ENCODE data around the gene HAS3.
"Not testable (repeated sequence)": the region's sequence is repeated elsewhere in the genome, so short reads cannot be mapped to it uniquely, and the experiment has no call there.

Gene HAS3

GRCh38 chr16:69132424-69133252 lies 27.2 kb downstream of the HAS3 start, which contains the start of the genes CHTF8 and UTP4:
TSS of gene CHTF8 (minus strand) at chr16:69132588. CDS start at chr16:69121458, 11,130 bp downstream.
TSS of gene UTP4 (plus strand) at chr16:69132649. CDS start at chr16:69133460, 811 bp downstream.
- H3K27ac Mint-ChIP-seq = peak within 1 kb of the TSS; percentile 91
- peak within 1 kb of the TSS; percentile 96 for H3K4me3 Mint-ChIP-seq
- H3K4me1 Mint-ChIP-seq (ENCODE audit: low read depth) = peaks cover 39% of the 10 kb centered on the region
- H3K27me3 Mint-ChIP-seq (ENCODE audit: low read depth) = no peaks in the 10 kb centered on the region
- peaks cover 37% of the 10 kb centered on the region for H3K36me3 Mint-ChIP-seq (ENCODE audit: low read depth)
- no peaks in the 10 kb centered on the region for H3K9me3 Mint-ChIP-seq
- DNase-seq (ENCODE audit: low spot score) = peak; percentile 89

- DNase-seq (ENCODE audit: low spot score) = no peak
- Mint-ChIP-seq H3K9me3 (no peaks in the 10 kb centered on the region), H3K4me3 (peak overlapping the region; percentile 96), H3K27me3 (ENCODE audit: low read depth) (no peaks in the 10 kb centered on the region), H3K27ac (peak overlapping the region; percentile 90), H3K36me3 (ENCODE audit: low read depth) (peaks cover 42% of the 10 kb centered on the region), H3K4me1 (ENCODE audit: low read depth) (peaks cover 39% of the 10 kb centered on the region)
These were observed 28.0 kb downstream of the HAS3 start for GRCh38 chr16:69133373-69133954.

GRCh38 chr16:69138608-69139007 lies 33.2 kb downstream of the HAS3 start:
- no peak overlapping the region for H3K27ac Mint-ChIP-seq
- peaks cover 58% of the 10 kb centered on the region for H3K36me3 Mint-ChIP-seq (ENCODE audit: low read depth)
- H3K4me1 Mint-ChIP-seq (ENCODE audit: low read depth) = peaks cover 14% of the 10 kb centered on the region
- H3K27me3 Mint-ChIP-seq (ENCODE audit: low read depth) = no peaks in the 10 kb centered on the region
- no peaks in the 10 kb centered on the region for H3K9me3 Mint-ChIP-seq
- H3K4me3 Mint-ChIP-seq = no peak overlapping the region
- DNase-seq (ENCODE audit: low spot score) = no peak

- Mint-ChIP-seq H3K36me3 (ENCODE audit: low read depth) (peaks cover 53% of the 10 kb centered on the region), H3K27ac (peak overlapping the region; percentile 8)
- not testable (repeated sequence) for DNase-seq (ENCODE audit: low spot score); H3K4me3 Mint-ChIP-seq; H3K9me3 Mint-ChIP-seq; H3K4me1 Mint-ChIP-seq (ENCODE audit: low read depth); H3K27me3 Mint-ChIP-seq (ENCODE audit: low read depth)
These were observed 34.0 kb downstream of the HAS3 start for GRCh38 chr16:69139464-69139863.

GRCh38 chr16:69141014-69141413 lies 35.6 kb downstream of the HAS3 start:
- peaks cover 1% of the 10 kb centered on the region for H3K4me1 Mint-ChIP-seq (ENCODE audit: low read depth)
- H3K27me3 Mint-ChIP-seq (ENCODE audit: low read depth) = no peaks in the 10 kb centered on the region
- H3K36me3 Mint-ChIP-seq (ENCODE audit: low read depth) = peaks cover 58% of the 10 kb centered on the region

GRCh38 chr16:69141936-69142335 lies 36.5 kb downstream of the HAS3 start:
- peaks cover 57% of the 10 kb centered on the region for H3K36me3 Mint-ChIP-seq (ENCODE audit: low read depth)
- no peak overlapping the region for H3K27ac Mint-ChIP-seq

More at GRCh38 chr16:69141014-69141413, 35.6 kb downstream of the HAS3 start:
- Mint-ChIP-seq H3K27ac (no peak overlapping the region), H3K4me3 (no peak overlapping the region), H3K9me3 (no peaks in the 10 kb centered on the region)
- no peak for DNase-seq (ENCODE audit: low spot score)

GRCh38 chr16:69143116-69143515 lies 37.7 kb downstream of the HAS3 start:
- no peak overlapping the region for H3K4me3 Mint-ChIP-seq
- no peak overlapping the region for H3K27ac Mint-ChIP-seq
- no peaks in the 10 kb centered on the region for H3K27me3 Mint-ChIP-seq (ENCODE audit: low read depth)

More at GRCh38 chr16:69141936-69142335, 36.5 kb downstream of the HAS3 start:
- Mint-ChIP-seq H3K4me3 (no peak overlapping the region), H3K4me1 (ENCODE audit: low read depth) (no peaks in the 10 kb centered on the region), H3K9me3 (no peaks in the 10 kb centered on the region), H3K27me3 (ENCODE audit: low read depth) (no peaks in the 10 kb centered on the region)
- DNase-seq (ENCODE audit: low spot score) = no peak

GRCh38 chr16:69145658-69146057 lies 40.2 kb downstream of the HAS3 start:
- no peak overlapping the region for H3K27ac Mint-ChIP-seq
- no peak overlapping the region for H3K4me3 Mint-ChIP-seq

More at GRCh38 chr16:69143116-69143515, 37.7 kb downstream of the HAS3 start:
- Mint-ChIP-seq H3K4me1 (ENCODE audit: low read depth) (no peaks in the 10 kb centered on the region), H3K9me3 (no peaks in the 10 kb centered on the region), H3K36me3 (ENCODE audit: low read depth) (peaks cover 52% of the 10 kb centered on the region)
- DNase-seq (ENCODE audit: low spot score) = no peak

GRCh38 chr16:69149621-69150020 lies 44.2 kb downstream of the HAS3 start:
- peaks cover 40% of the 10 kb centered on the region for H3K36me3 Mint-ChIP-seq (ENCODE audit: low read depth)
- H3K9me3 Mint-ChIP-seq; H3K4me1 Mint-ChIP-seq (ENCODE audit: low read depth); DNase-seq (ENCODE audit: low spot score); H3K27ac Mint-ChIP-seq; H3K4me3 Mint-ChIP-seq; H3K27me3 Mint-ChIP-seq (ENCODE audit: low read depth): not testable (repeated sequence)

More at GRCh38 chr16:69145658-69146057, 40.2 kb downstream of the HAS3 start:
- Mint-ChIP-seq H3K4me1 (ENCODE audit: low read depth) (no peaks in the 10 kb centered on the region), H3K9me3 (no peaks in the 10 kb centered on the region), H3K36me3 (ENCODE audit: low read depth) (peaks cover 40% of the 10 kb centered on the region), H3K27me3 (ENCODE audit: low read depth) (no peaks in the 10 kb centered on the region)
- DNase-seq (ENCODE audit: low spot score) = no peak

- Mint-ChIP-seq H3K27ac (no peak overlapping the region), H3K27me3 (ENCODE audit: low read depth) (no peaks in the 10 kb centered on the region), H3K4me1 (ENCODE audit: low read depth) (no peaks in the 10 kb centered on the region), H3K4me3 (no peak overlapping the region), H3K9me3 (no peaks in the 10 kb centered on the region), H3K36me3 (ENCODE audit: low read depth) (peaks cover 42% of the 10 kb centered on the region)
- DNase-seq (ENCODE audit: low spot score) = peak; percentile 38
These were observed 44.9 kb downstream of the HAS3 start for GRCh38 chr16:69150146-69150865.

GRCh38 chr16:69157196-69157595 lies 51.7 kb downstream of the HAS3 start:
- H3K36me3 Mint-ChIP-seq (ENCODE audit: low read depth) = peaks cover 55% of the 10 kb centered on the region
- DNase-seq (ENCODE audit: low spot score) = no peak
- H3K27me3 Mint-ChIP-seq (ENCODE audit: low read depth) = no peaks in the 10 kb centered on the region
- H3K4me1 Mint-ChIP-seq (ENCODE audit: low read depth) = peaks cover 4% of the 10 kb centered on the region
- H3K27ac Mint-ChIP-seq = no peak overlapping the region
- no peak overlapping the region for H3K4me3 Mint-ChIP-seq
- no peaks in the 10 kb centered on the region for H3K9me3 Mint-ChIP-seq

GRCh38 chr16:69160192-69160591 lies 54.7 kb downstream of the HAS3 start:
- Mint-ChIP-seq H3K4me3 (no peak overlapping the region), H3K36me3 (ENCODE audit: low read depth) (peaks cover 55% of the 10 kb centered on the region), H3K9me3 (no peaks in the 10 kb centered on the region), H3K4me1 (ENCODE audit: low read depth) (peaks cover 5% of the 10 kb centered on the region), H3K27ac (no peak overlapping the region), H3K27me3 (ENCODE audit: low read depth) (no peaks in the 10 kb centered on the region)
- no peak for DNase-seq (ENCODE audit: low spot score)

GRCh38 chr16:69165584-69165983 lies 60.1 kb downstream of the HAS3 start:
- H3K36me3 Mint-ChIP-seq (ENCODE audit: low read depth) = peaks cover 57% of the 10 kb centered on the region
- no peak overlapping the region for H3K27ac Mint-ChIP-seq
- no peaks in the 10 kb centered on the region for H3K9me3 Mint-ChIP-seq
- no peak for DNase-seq (ENCODE audit: low spot score)
- peak overlapping the region; percentile 42 for H3K4me3 Mint-ChIP-seq
- peaks cover 30% of the 10 kb centered on the region for H3K4me1 Mint-ChIP-seq (ENCODE audit: low read depth)
- H3K27me3 Mint-ChIP-seq (ENCODE audit: low read depth) = no peaks in the 10 kb centered on the region
